Measurements from ENCODE around the gene KIAA0586.

DNA sequence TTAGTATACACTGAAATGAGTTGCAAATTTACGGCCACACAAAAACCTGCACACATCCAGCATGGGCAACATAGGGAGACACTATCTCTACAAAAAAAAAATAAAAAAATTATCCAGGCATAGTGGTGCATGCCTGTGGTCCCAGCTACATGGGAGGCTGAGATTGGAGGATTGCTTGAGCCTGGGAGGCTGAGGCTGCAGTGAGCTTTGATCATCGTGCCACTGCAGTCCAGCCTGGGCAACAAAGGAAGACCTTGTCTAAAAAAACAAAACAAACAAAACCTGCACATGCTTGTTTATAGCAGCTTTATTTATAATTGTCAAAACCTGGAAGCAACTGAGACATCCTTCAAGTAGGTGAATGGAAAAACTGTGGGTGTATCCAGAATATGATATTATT, 36.7 kb upstream of the KIAA0586 start:
- no peak for TF ChIP-seq CTCF (IDR thresholded peaks at IDR 0.05)
- no peak for TF ChIP-seq ZFP36 (IDR thresholded peaks at IDR 0.05; ENCODE audit: borderline replicate concordance, partially characterized antibody)
- TF ChIP-seq HDAC2 (IDR thresholded peaks at IDR 0.05), result no peak
- TF ChIP-seq HOXB5 (CRISPR knock-in tag; IDR thresholded peaks at IDR 0.05), result no peak
- TF ChIP-seq, protein P1, sequence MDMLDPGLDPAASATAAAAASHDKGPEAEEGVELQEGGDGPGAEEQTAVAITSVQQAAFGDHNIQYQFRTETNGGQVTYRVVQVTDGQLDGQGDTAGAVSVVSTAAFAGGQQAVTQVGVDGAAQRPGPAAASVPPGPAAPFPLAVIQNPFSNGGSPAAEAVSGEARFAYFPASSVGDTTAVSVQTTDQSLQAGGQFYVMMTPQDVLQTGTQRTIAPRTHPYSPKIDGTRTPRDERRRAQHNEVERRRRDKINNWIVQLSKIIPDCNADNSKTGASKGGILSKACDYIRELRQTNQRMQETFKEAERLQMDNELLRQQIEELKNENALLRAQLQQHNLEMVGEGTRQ (IDR thresholded peaks at IDR 0.05), result no peak
- TF ChIP-seq, protein P2, sequence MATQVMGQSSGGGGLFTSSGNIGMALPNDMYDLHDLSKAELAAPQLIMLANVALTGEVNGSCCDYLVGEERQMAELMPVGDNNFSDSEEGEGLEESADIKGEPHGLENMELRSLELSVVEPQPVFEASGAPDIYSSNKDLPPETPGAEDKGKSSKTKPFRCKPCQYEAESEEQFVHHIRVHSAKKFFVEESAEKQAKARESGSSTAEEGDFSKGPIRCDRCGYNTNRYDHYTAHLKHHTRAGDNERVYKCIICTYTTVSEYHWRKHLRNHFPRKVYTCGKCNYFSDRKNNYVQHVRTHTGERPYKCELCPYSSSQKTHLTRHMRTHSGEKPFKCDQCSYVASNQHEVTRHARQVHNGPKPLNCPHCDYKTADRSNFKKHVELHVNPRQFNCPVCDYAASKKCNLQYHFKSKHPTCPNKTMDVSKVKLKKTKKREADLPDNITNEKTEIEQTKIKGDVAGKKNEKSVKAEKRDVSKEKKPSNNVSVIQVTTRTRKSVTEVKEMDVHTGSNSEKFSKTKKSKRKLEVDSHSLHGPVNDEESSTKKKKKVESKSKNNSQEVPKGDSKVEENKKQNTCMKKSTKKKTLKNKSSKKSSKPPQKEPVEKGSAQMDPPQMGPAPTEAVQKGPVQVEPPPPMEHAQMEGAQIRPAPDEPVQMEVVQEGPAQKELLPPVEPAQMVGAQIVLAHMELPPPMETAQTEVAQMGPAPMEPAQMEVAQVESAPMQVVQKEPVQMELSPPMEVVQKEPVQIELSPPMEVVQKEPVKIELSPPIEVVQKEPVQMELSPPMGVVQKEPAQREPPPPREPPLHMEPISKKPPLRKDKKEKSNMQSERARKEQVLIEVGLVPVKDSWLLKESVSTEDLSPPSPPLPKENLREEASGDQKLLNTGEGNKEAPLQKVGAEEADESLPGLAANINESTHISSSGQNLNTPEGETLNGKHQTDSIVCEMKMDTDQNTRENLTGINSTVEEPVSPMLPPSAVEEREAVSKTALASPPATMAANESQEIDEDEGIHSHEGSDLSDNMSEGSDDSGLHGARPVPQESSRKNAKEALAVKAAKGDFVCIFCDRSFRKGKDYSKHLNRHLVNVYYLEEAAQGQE (IDR thresholded peaks at IDR 0.05), result no peak
- no peak for TF ChIP-seq JUN (IDR thresholded peaks at IDR 0.05)
- no peak for TF ChIP-seq POLR2A (IDR thresholded peaks at IDR 0.05; ENCODE audit: low read length)

Data from A549 (cell line).